GM12873 (cell line): Measurements from ENCODE around the gene NIPAL3.

ENCODE experiments used
- CTCF ChIP-seq: IDR thresholded peaks from 2 replicates; pipeline ENCODE4 v1.5.1; 2012; ENCODE audit warnings: low read depth, mild to moderate bottlenecking, moderate library complexity, low read length, control low read depth; ENCODE audit not compliant: insufficient read depth; ENCODE audit errors: missing control alignments

Gene NIPAL3

GRCh38 chr1:24489674-24490073 is 74.1 kb downstream of the NIPAL3 start:
- TF ChIP-seq CTCF, result no peak

GRCh38 chr1:24490101-24490781 is 74.6 kb downstream of the NIPAL3 start:
- TF ChIP-seq CTCF, result no peak

- no peak for TF ChIP-seq CTCF
Measured at GRCh38 chr1:24491577-24492360, 76.2 kb downstream of the NIPAL3 start.

- TF ChIP-seq CTCF, result no peak
Measured at GRCh38 chr1:24493785-24494184, 78.2 kb downstream of the NIPAL3 start.

- TF ChIP-seq CTCF, result no peak
Measured at GRCh38 chr1:24498589-24498988, 83.0 kb downstream of the NIPAL3 start.

- no peak for TF ChIP-seq CTCF
Measured at GRCh38 chr1:24500448-24501048, 84.9 kb downstream of the NIPAL3 start.

GRCh38 chr1:24501371-24502064 is 85.9 kb downstream of the NIPAL3 start:
- TF ChIP-seq CTCF, result no peak
